ENCODE measurements around the gene CREBRF.
"Not testable (repeated sequence)": the region's sequence is repeated elsewhere in the genome, so short reads cannot be mapped to it uniquely, and the experiment has no call there.

CREBRF gene

GRCh38 chr5:173090639-173091038 is 34.5 kb downstream of the CREBRF start:
- no peak for DNase-seq (ENCODE audit: low spot score)

GRCh38 chr5:173091981-173092380 is 35.8 kb downstream of the CREBRF start:
- no peak for DNase-seq (ENCODE audit: low spot score)

- no peak for DNase-seq (ENCODE audit: low spot score)
These were observed 37.5 kb downstream of the CREBRF start for GRCh38 chr5:173093606-173094005.

GRCh38 chr5:173094012-173094661 is 38.0 kb downstream of the CREBRF start:
- DNase-seq (ENCODE audit: low spot score), result no peak

- DNase-seq (ENCODE audit: low spot score), result no peak
These were observed 42.6 kb downstream of the CREBRF start for GRCh38 chr5:173098787-173099186.

GRCh38 chr5:173099461-173099860 is 43.3 kb downstream of the CREBRF start:
- no peak for DNase-seq (ENCODE audit: low spot score)

- no peak for DNase-seq (ENCODE audit: low spot score)
These were observed 45.1 kb downstream of the CREBRF start for GRCh38 chr5:173101245-173101644.

- DNase-seq (ENCODE audit: low spot score), result no peak
These were observed 47.3 kb downstream of the CREBRF start for GRCh38 chr5:173103411-173103810.

GRCh38 chr5:173108914-173109313 is 52.8 kb downstream of the CREBRF start:
- no peak for DNase-seq (ENCODE audit: low spot score)

GRCh38 chr5:173114536-173114935 is 58.4 kb downstream of the CREBRF start:
- DNase-seq (ENCODE audit: low spot score), result no peak

- no peak for DNase-seq (ENCODE audit: low spot score)
These were observed 63.6 kb downstream of the CREBRF start for GRCh38 chr5:173119719-173120118.

- peak; percentile 45 for DNase-seq (ENCODE audit: low spot score)
These were observed 67.3 kb downstream of the CREBRF start for GRCh38 chr5:173123416-173123815.

- DNase-seq (ENCODE audit: low spot score), result not testable (repeated sequence)
These were observed 76.0 kb downstream of the CREBRF start for GRCh38 chr5:173132166-173132565.

- no peak for DNase-seq (ENCODE audit: low spot score)
These were observed 82.6 kb downstream of the CREBRF start for GRCh38 chr5:173138707-173139106.

GRCh38 chr5:173139631-173140030 is 83.5 kb downstream of the CREBRF start:
- DNase-seq (ENCODE audit: low spot score), result no peak

- DNase-seq (ENCODE audit: low spot score), result no peak
These were observed 84.6 kb downstream of the CREBRF start for GRCh38 chr5:173140769-173141168.

GRCh38 chr5:173143567-173143966 is 87.4 kb downstream of the CREBRF start:
- no peak for DNase-seq (ENCODE audit: low spot score)

- peak; percentile 95 for DNase-seq (ENCODE audit: low spot score)
These were observed 88.3 kb downstream of the CREBRF start, which contains the start of gene BNIP1 for GRCh38 chr5:173144200-173145176. Gene BNIP1 (plus strand): TSS chr5:173144531. CDS start chr5:173144546, 15 bp downstream.

- DNase-seq (ENCODE audit: low spot score), result no peak
These were observed 92.2 kb downstream of the CREBRF start for GRCh38 chr5:173148354-173148753.

GRCh38 chr5:173152547-173152946 is 96.4 kb downstream of the CREBRF start:
- DNase-seq (ENCODE audit: low spot score), result no peak

- DNase-seq (ENCODE audit: low spot score), result no peak
These were observed 97.7 kb downstream of the CREBRF start for GRCh38 chr5:173153842-173154241.

GRCh38 chr5:173154619-173155018 is 98.5 kb downstream of the CREBRF start:
- not testable (repeated sequence) for DNase-seq (ENCODE audit: low spot score)

GRCh38 chr5:173155912-173156311 is 99.8 kb downstream of the CREBRF start:
- DNase-seq (ENCODE audit: low spot score), result no peak
